GM04504 (cell line): ENCODE results near the gene IER5.

Experiments used
- DNase-seq: peaks from one replicate; pipeline ENCODE4 v3.0.0-alpha.2; 2012; ENCODE audit warnings: low read depth

Gene IER5

GRCh38 chr1:181077576-181078242 is 10.8 kb upstream of the IER5 start:
- no peak for DNase-seq

- DNase-seq: no peak
Measured at GRCh38 chr1:181079382-181079781, 9.1 kb upstream of the IER5 start.

GRCh38 chr1:181079920-181080319 is 8.6 kb upstream of the IER5 start:
- no peak for DNase-seq

GRCh38 chr1:181080556-181080955 is 7.9 kb upstream of the IER5 start:
- no peak for DNase-seq

- no peak for DNase-seq
Measured at GRCh38 chr1:181081395-181081794, 7.1 kb upstream of the IER5 start.

GRCh38 chr1:181083842-181084605 is 4.5 kb upstream of the IER5 start:
- DNase-seq: no peak

GRCh38 chr1:181084606-181084969 is 3.9 kb upstream of the IER5 start:
- DNase-seq: no peak

- DNase-seq: no peak
Measured at GRCh38 chr1:181086091-181086490, 2.4 kb upstream of the IER5 start.

- no peak for DNase-seq
Measured at GRCh38 chr1:181086926-181087325, 1.6 kb upstream of the IER5 start.

GRCh38 chr1:181087400-181087901 is 1.0 kb upstream of the IER5 start:
- DNase-seq: no peak

GRCh38 chr1:181089017-181089675 is 646 bp downstream of the IER5 start:
- no peak for DNase-seq

- DNase-seq: no peak
Measured at GRCh38 chr1:181089676-181090544, 1.4 kb downstream of the IER5 start.

GRCh38 chr1:181090641-181091126 is 2.2 kb downstream of the IER5 start:
- DNase-seq: no peak

- DNase-seq: no peak
Measured at GRCh38 chr1:181091309-181092040, 3.0 kb downstream of the IER5 start.

GRCh38 chr1:181092056-181092455 is 3.6 kb downstream of the IER5 start:
- DNase-seq: no peak

- DNase-seq: no peak
Measured at GRCh38 chr1:181092883-181093458, 4.5 kb downstream of the IER5 start.

GRCh38 chr1:181094416-181095212 is 6.1 kb downstream of the IER5 start:
- DNase-seq: peak; percentile 86

GRCh38 chr1:181095260-181095659 is 6.8 kb downstream of the IER5 start:
- no peak for DNase-seq

GRCh38 chr1:181095763-181096184 is 7.3 kb downstream of the IER5 start:
- DNase-seq: no peak

- DNase-seq: no peak
Measured at GRCh38 chr1:181097242-181097641, 8.7 kb downstream of the IER5 start.
